Measurements from ENCODE around the gene PTPRN2.

DNA sequence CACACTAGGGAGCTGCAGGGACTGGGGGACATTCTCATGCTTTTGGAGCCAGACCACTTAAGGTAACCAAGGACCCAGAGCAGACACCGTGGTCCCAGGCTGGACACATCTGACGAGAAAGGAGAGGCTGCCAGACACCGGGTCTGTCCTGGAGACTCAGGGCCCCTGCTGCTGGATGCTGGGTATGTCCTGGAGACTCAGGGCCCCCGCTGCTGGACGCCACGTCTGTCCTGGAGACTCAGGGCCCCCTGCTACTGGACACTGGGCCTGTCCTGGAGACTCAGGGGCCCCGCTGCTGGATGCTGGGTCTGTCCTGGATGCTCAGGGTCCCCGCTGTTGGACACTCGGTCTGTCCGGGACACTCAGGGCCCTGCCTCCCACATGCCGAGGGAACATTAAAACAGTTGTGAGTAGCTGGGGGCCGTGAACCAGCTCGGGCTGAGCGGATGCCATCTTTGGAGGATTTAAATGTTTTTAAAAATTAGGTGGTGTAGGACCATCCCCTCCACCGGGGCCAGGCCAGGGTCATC is 1001.1 kb downstream of the PTPRN2 start:
- TF ChIP-seq TFE3 (CRISPR knock-in tag; IDR thresholded peaks at IDR 0.05) (no peak), CTCF (CRISPR knock-in tag; IDR thresholded peaks at IDR 0.05) (no peak), GLI4 (CRISPR knock-in tag; IDR thresholded peaks at IDR 0.05; ENCODE audit: borderline replicate concordance) (no peak), TCF7L2 (IDR thresholded peaks at IDR 0.05; ENCODE audit: low read depth, low read length) (no peak), SRSF4 (IDR thresholded peaks at IDR 0.05; ENCODE audit: low read depth, low read length, poor library complexity, severe bottlenecking) (no peak), EZH2 (conservative IDR thresholded peaks at IDR 0.05; ENCODE audit: low read depth, low read length) (no peak), POLR2AphosphoS5 (IDR thresholded peaks at IDR 0.05; ENCODE audit: low read depth, low read length) (no peak), ZNF687 (CRISPR knock-in tag; IDR thresholded peaks at IDR 0.05) (no peak), ZNF761 (CRISPR knock-in tag; conservative IDR thresholded peaks at IDR 0.05) (no peak), POLR2A (IDR thresholded peaks at IDR 0.05; ENCODE audit: insufficient read depth in 1 of 2, low read depth in 2 of 2, low read length in 2 of 2) (no peak)
- TF ChIP-seq, protein P1, sequence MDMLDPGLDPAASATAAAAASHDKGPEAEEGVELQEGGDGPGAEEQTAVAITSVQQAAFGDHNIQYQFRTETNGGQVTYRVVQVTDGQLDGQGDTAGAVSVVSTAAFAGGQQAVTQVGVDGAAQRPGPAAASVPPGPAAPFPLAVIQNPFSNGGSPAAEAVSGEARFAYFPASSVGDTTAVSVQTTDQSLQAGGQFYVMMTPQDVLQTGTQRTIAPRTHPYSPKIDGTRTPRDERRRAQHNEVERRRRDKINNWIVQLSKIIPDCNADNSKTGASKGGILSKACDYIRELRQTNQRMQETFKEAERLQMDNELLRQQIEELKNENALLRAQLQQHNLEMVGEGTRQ (IDR thresholded peaks at IDR 0.05; ENCODE audit: low read depth, low read length) = no peak
- TF ChIP-seq, protein P1 (CRISPR knock-in tag; IDR thresholded peaks at IDR 0.05; ENCODE audit: borderline replicate concordance) = no peak
- TF ChIP-seq, protein P2, sequence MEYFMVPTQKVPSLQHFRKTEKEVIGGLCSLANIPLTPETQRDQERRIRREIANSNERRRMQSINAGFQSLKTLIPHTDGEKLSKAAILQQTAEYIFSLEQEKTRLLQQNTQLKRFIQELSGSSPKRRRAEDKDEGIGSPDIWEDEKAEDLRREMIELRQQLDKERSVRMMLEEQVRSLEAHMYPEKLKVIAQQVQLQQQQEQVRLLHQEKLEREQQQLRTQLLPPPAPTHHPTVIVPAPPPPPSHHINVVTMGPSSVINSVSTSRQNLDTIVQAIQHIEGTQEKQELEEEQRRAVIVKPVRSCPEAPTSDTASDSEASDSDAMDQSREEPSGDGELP (IDR thresholded peaks at IDR 0.05; ENCODE audit: borderline replicate concordance, low read depth) = no peak
